Astrocyte of the cerebellum (primary cell): ENCODE results near the gene PHACTR2.
A peak's percentile ranks its signal among the peaks of the same experiment; 100 is the strongest.
"Not testable (repeated sequence)": the region's sequence is repeated elsewhere in the genome, so short reads cannot be mapped to it uniquely, and the experiment has no call there.

ENCODE experiments used
- DNase-seq: peaks from one replicate; pipeline ENCODE4 v3.0.0-alpha.2; 2011; ENCODE audit warnings: low read depth
- H3K4me3 ChIP-seq: 2 replicates; pipeline ENCODE4 v1.5.1; 2011; ENCODE audit warnings: mild to moderate bottlenecking, low read depth, low read length, moderate library complexity
- in situ Hi-C: cut with HindIII; loops from 2 replicates; pipeline ENCODE4 v1.10.0; 2017; ENCODE audit warnings: low sequenced_read_pairs
- TF ChIP-seq, protein P1 (sequence below): IDR thresholded peaks from 2 replicates; pipeline ENCODE4 v1.5.1; 2012; ENCODE audit warnings: low read length, low read depth, moderate library complexity, mild to moderate bottlenecking; ENCODE audit errors: missing control alignments

PHACTR2 gene

DNA sequence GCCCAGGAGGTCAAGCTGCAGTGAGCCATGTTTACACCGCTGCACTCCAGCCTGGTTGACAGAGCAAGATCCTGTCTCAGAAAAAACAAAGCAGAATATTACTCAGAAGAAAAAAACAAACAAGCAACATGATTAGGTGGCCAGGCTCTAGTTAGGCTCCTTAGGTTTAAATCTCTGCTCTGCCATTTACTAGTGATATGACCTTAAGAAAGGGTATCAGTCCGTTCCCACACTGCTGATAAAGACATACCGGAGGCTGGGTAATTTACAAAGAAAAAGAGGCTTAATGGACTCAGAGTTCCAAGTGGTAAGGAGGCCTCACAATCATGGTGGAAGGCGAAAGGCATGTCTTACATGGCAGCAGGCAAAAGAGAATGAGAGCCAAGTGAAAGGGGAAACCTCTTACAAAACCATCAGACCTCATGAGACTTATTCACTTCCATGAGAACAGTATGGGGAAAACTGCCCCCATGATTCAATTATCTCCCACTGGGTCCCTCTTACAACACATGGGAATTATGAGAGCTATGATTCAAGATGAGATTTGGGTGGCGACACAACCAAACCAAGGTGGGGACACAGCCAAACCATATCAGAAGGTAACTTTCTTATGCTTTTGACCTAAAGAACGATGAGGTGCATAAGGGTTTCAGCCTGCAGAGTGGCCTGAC is 163.0 kb downstream of the PHACTR2 start:
- DNase-seq: no peak
- TF ChIP-seq, protein P1, sequence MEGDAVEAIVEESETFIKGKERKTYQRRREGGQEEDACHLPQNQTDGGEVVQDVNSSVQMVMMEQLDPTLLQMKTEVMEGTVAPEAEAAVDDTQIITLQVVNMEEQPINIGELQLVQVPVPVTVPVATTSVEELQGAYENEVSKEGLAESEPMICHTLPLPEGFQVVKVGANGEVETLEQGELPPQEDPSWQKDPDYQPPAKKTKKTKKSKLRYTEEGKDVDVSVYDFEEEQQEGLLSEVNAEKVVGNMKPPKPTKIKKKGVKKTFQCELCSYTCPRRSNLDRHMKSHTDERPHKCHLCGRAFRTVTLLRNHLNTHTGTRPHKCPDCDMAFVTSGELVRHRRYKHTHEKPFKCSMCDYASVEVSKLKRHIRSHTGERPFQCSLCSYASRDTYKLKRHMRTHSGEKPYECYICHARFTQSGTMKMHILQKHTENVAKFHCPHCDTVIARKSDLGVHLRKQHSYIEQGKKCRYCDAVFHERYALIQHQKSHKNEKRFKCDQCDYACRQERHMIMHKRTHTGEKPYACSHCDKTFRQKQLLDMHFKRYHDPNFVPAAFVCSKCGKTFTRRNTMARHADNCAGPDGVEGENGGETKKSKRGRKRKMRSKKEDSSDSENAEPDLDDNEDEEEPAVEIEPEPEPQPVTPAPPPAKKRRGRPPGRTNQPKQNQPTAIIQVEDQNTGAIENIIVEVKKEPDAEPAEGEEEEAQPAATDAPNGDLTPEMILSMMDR: no peak
- no peak overlapping the region for H3K4me3 ChIP-seq
- in situ Hi-C loops: no loop called here

DNA sequence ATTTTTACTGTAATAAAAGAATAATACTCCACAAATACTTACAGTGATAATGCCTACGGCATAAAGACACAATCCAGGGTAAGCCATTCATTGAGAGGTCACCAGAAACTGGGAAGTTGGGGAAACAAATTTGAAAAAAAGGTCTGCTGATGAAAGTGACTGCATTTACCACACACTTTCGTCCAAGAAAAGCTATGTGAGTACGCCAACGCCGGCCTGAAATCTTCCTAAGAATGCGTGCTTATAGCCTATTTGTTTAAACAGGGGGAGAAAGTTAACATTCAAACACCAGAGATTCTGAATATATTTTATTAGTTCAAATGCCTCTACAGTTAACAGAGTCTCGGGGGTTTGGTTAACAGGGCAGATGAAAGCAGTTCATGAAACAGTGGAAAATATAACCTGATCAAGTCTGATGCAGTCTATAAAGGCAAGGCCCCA is 164.7 kb downstream of the PHACTR2 start:
- in situ Hi-C loops: no loop called here
- peak overlapping the region; percentile 85 for H3K4me3 ChIP-seq
- TF ChIP-seq, protein P1: no peak
- DNase-seq: no peak

DNA sequence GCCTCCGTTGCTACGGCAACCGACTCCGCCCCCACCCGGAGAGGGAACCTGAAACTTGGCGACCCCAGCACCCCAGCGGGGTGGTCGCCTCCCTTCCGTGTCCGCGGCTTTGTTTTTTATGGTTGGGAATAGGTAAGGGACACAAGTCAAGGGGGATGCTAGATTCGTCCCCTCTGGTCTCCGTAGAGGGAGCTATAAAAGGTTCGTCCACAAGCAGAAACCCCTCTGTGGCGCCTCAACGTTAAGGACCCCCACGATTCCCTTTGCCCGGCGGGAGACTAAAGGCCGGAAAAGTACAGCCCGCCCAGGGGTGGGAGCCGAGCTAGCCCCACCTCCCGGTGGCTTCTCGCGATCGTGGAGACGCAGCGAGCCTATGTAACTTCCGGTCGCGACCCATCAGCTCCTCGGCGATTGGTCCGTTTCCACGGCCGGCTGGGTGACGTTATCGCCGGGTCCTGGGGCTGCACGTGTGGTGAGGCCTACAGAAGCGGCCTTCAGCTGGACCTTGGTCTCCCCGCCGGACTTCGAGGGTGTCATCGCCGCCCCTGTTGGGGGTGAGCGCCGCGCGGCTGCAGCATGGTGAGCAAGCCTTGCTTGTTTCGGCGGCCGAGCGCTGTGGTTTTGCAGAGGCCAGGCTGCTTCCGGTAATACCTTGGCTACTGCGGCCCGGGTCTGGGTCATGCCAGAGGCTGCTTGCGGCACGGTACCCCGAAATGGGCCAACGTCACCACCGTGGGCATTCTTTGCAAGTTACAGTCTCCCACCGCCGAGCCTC is 165.3 kb downstream of the PHACTR2 start, which contains the start of gene LTV1:
Gene LTV1 (plus strand): TSS at position 437 of the 775 bp plus-strand sequence. CDS start 140 bp downstream, at position 577.
- H3K4me3 ChIP-seq: peak within 1 kb of the TSS; percentile 85
- TF ChIP-seq, protein P1: no peak
- in situ Hi-C loops: no loop called here
- DNase-seq: peak; percentile 91

DNA sequence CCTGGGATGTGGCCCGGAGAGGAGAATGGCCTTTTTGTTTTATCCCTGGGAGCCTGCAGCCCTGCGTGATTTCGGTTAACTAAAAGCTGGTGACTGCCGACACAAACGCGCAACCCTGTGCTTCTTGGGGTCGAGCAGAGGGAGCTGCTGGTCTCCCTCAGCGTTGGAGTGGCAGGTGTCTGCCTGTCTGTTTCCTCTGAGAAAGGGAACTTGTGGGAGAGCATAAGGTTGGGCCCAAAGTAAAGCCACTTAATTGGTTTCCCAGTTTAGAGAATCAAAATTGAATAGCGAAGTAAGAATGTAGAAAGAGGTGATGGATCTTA is 165.9 kb downstream of the PHACTR2 start:
- TF ChIP-seq, protein P1: no peak
- DNase-seq: no peak
- in situ Hi-C loops: no loop called here
- H3K4me3 ChIP-seq: peak overlapping the region; percentile 85

DNA sequence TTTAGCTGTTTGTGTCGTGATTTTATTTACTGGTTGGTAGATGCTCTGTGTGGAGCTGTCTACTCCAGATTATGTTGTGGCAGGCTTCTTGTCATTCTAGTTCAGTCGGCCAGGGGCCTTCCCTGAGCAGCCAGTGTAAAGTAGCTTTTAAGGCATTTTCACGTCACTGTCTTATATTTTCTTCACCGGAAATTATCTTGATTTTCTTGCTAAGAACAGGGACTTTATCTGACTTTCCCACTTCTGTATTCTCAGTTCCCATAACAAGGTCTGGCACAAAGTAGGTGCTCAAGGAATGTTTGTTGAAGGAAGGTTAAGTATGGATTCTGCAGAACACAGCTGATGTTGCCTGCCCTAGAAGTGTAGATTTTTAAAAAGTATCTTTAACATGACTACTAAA is 166.2 kb downstream of the PHACTR2 start:
- TF ChIP-seq, protein P1: no peak
- no peak for DNase-seq
- H3K4me3 ChIP-seq: peak overlapping the region; percentile 85
- in situ Hi-C loops: no loop called here

DNA sequence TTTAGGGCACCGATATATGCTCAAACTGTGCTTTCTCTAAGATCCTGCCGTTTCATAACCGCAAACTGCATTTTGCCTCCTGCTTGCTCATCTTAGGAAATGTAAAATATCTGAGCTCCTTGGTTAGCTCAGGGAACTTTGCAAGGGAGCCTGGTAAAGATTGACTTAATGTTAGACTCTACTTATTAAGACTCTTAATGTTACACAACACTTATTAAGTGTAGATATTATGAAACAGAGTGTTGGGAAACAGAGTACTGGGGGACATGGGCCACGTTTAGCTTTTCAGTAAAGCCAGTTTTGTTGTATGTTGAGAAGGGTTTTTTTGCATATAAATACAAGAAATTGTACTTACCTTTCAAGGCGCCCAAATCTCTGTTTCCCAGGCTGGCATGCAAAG is 167.3 kb downstream of the PHACTR2 start:
- TF ChIP-seq, protein P1: no peak
- H3K4me3 ChIP-seq: no peak overlapping the region
- DNase-seq: no peak
- in situ Hi-C loops: no loop called here

DNA sequence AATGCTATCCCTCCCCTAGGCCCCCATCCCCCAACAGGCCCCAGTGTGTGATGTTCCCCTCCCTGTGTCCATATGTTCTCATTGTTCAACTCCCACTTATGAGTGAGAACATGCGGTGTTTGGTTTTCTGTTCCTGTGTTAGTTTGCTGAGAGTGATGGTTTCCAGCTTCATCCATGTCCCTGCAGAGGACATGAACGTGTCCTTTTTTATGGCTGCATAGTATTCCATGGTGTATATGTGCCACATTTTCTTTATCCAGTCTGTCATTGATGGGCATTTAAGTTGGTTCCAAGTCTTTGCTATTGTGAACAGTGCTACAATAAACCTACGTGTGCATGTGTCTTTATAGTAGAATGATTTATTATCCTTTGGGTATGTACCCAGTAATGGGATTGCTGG is 173.9 kb downstream of the PHACTR2 start:
- in situ Hi-C loops, DNase-seq, H3K4me3 ChIP-seq: not testable (repeated sequence)

DNA sequence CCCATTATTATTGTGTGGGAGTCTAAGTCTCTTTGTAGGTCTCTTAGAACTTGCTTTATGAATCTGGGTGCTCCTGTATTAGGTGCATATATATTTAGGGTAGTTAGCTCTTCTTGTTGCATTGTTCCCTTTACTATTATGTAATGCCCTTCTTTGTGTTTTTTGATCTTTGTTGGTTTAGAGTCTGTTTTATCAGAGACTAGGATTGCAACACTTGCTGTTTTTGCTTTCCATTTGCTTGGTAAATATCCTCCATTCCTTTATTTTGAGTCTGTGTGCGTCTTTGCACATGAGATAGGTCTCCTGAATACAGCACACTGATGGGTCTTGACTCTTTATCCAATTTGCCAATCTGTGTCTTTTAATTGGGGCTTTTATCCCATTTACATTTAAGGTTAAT is 177.3 kb downstream of the PHACTR2 start:
- in situ Hi-C loops, H3K4me3 ChIP-seq, DNase-seq: not testable (repeated sequence)

DNA sequence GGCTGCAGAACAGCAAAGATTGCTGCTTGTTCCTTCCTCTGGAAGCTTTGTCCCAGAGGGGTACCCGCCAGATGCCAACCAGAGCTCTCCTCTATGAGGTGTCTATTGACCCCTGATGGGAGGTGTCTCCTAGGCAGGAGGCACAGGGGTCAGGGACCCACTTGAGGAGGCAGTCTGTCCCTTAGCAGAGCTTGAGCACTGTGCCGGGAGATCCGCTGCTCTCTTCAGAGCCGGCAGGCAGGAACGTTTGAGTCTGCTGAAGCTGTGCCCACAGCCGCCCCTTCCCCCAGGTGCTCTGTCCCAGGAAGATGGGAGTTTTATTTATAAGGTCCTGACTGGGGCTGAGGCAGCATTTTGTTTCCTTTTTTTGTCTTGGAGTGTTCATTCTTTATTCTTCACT is 179.0 kb downstream of the PHACTR2 start:
- H3K4me3 ChIP-seq, DNase-seq, in situ Hi-C loops: not testable (repeated sequence)
